ENCODE data around the gene WRNIP1.

The WRNIP1 gene

GRCh38 chr6:2746557-2747061 lies 18.6 kb upstream of the WRNIP1 start:
- TF ChIP-seq, protein P1, sequence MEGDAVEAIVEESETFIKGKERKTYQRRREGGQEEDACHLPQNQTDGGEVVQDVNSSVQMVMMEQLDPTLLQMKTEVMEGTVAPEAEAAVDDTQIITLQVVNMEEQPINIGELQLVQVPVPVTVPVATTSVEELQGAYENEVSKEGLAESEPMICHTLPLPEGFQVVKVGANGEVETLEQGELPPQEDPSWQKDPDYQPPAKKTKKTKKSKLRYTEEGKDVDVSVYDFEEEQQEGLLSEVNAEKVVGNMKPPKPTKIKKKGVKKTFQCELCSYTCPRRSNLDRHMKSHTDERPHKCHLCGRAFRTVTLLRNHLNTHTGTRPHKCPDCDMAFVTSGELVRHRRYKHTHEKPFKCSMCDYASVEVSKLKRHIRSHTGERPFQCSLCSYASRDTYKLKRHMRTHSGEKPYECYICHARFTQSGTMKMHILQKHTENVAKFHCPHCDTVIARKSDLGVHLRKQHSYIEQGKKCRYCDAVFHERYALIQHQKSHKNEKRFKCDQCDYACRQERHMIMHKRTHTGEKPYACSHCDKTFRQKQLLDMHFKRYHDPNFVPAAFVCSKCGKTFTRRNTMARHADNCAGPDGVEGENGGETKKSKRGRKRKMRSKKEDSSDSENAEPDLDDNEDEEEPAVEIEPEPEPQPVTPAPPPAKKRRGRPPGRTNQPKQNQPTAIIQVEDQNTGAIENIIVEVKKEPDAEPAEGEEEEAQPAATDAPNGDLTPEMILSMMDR (IDR thresholded peaks at IDR 0.05; ENCODE audit: low read depth, low read length, missing control alignments), result no peak
- H3K4me3 ChIP-seq (ENCODE audit: low read depth, low read length), result no peak overlapping the region
- peak; percentile 23 for DNase-seq (ENCODE audit: low read depth)
- in situ Hi-C loops (cut with HindIII; ENCODE audit: low sequenced_read_pairs), result no loop called here

GRCh38 chr6:2748183-2748582 lies 17.0 kb upstream of the WRNIP1 start:
- no peak for DNase-seq (ENCODE audit: low read depth)
- no peak overlapping the region for H3K4me3 ChIP-seq (ENCODE audit: low read depth, low read length)
- TF ChIP-seq, protein P1 (IDR thresholded peaks at IDR 0.05; ENCODE audit: low read depth, low read length, missing control alignments), result no peak
- in situ Hi-C loops (cut with HindIII; ENCODE audit: low sequenced_read_pairs), result no loop called here

GRCh38 chr6:2749969-2750600 lies 15.1 kb upstream of the WRNIP1 start:
- DNase-seq (ENCODE audit: low read depth), result no peak
- H3K4me3 ChIP-seq (ENCODE audit: low read depth, low read length), result no peak overlapping the region
- in situ Hi-C loops (cut with HindIII; ENCODE audit: low sequenced_read_pairs), result no loop called here
- TF ChIP-seq, protein P1 (IDR thresholded peaks at IDR 0.05; ENCODE audit: low read depth, low read length, missing control alignments), result peak; percentile 81

DNA sequence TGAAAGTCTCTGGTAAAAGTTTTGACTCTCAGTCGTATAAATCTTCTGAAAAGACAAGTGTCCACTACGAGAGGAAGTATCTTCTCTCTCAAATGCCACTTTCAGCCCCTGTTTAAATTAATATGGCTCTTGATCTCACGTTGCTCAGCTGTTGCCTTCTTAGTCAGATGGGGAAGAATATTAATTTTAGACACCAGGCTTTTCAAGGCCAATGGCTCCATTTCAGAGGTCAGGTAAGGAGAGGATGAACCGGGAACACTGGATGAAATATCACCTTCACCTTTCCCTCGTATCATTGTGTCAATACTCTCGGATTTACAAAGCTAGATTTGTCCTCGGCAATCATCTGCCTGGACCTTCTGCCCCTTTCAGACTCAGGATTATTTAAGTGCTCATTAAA lies 14.4 kb upstream of the WRNIP1 start, which contains the start of gene MYLK4:
TSS of gene MYLK4 (minus strand) at position 91 of the 400 bp plus-strand sequence. CDS start 1,628 bp downstream, outside the sequence.
- in situ Hi-C loops (cut with HindIII; ENCODE audit: low sequenced_read_pairs), result no loop called here
- TF ChIP-seq, protein P1 (IDR thresholded peaks at IDR 0.05; ENCODE audit: low read depth, low read length, missing control alignments), result no peak
- no peak within 1 kb of the TSS for H3K4me3 ChIP-seq (ENCODE audit: low read depth, low read length)
- DNase-seq (ENCODE audit: low read depth), result no peak

- TF ChIP-seq, protein P1 (IDR thresholded peaks at IDR 0.05; ENCODE audit: low read depth, low read length, missing control alignments), result no peak
- DNase-seq (ENCODE audit: low read depth), result no peak
- H3K4me3 ChIP-seq (ENCODE audit: low read depth, low read length), result no peak overlapping the region
- in situ Hi-C loops (cut with HindIII; ENCODE audit: low sequenced_read_pairs), result no loop called here
These were observed 13.3 kb upstream of the WRNIP1 start for GRCh38 chr6:2751871-2752270.

DNA sequence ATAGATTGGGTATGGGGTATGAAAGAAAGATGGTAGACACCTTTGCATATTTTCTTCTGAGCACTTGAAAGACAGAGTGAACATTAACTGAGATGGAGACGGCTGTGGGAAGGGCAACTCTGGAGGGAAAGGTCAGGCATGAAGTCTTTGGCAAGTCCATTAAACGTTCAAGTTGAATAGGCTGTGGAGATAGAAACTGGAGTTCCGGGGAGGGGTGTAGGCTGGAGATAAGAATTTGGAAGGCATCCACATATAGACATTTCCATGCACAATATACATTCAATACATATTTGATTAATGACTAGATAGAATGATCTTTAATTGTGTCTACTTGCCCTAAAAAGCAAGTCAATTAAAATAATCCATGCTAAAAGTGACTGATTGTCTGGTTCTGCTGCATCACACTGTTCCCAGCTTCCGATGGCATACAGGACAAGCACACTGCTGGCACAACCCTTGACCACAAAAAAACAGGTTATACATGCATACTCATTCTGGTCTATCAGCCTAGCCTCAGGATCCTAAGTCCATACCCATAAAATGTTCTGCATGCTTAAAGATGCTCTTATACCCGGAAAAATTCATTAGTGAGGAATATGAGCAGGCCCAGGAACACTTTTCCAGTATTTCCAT lies 12.6 kb upstream of the WRNIP1 start:
- in situ Hi-C loops (cut with HindIII; ENCODE audit: low sequenced_read_pairs), result no loop called here
- TF ChIP-seq, protein P1 (IDR thresholded peaks at IDR 0.05; ENCODE audit: low read depth, low read length, missing control alignments), result no peak

More for the DNA sequence above, 12.6 kb upstream of the WRNIP1 start:
- no peak overlapping the region for H3K4me3 ChIP-seq (ENCODE audit: low read depth, low read length)
- DNase-seq (ENCODE audit: low read depth), result no peak

Data from astrocyte of the cerebellum (primary cell).